Smooth muscle cell (in vitro differentiated cells): ENCODE measurements around the gene ALDH1A1. TPM values are rescaled to one million over a fixed set of nuclear protein-coding genes. Genes with fewer than 3 reads are reported as not detected.

Experiments used
- DNase-seq: peaks from one replicate; lab custom pipeline; 2025; ENCODE audit not compliant: unreplicated experiment; lab: John Stamatoyannopoulos, UW
- H2AFZ ChIP-seq: fragments of 200-600 bp; sonication (generic); 2 replicates; pipeline ENCODE4 v1.6.0; 2016; ENCODE audit warnings: antibody characterized with exemption, low read depth, mild to moderate bottlenecking
- H3F3A ChIP-seq: fragments of 200-600 bp; sonication (generic); 2 replicates; pipeline ENCODE4 v1.6.0; 2017; ENCODE audit warnings: antibody characterized with exemption, low read depth
- H3K27ac ChIP-seq: fragments of 200-600 bp; sonication (generic); 2 replicates; pipeline ENCODE4 v1.5.1; 2016; ENCODE audit warnings: low read depth, mild to moderate bottlenecking
- H3K27me3 ChIP-seq: fragments of 200-600 bp; sonication (generic); 2 replicates; pipeline ENCODE4 v1.6.1; 2016; ENCODE audit warnings: low read depth, mild to moderate bottlenecking
- H3K36me3 ChIP-seq: fragments of 200-600 bp; sonication (generic); 2 replicates; pipeline ENCODE4 v1.5.1; 2016; ENCODE audit warnings: low read depth
- H3K4me1 ChIP-seq: fragments of 200-600 bp; sonication (generic); 2 replicates; pipeline ENCODE4 v1.5.1; 2016; ENCODE audit warnings: low read depth
- H3K4me2 ChIP-seq: fragments of 200-600 bp; sonication (generic); 2 replicates; pipeline ENCODE4 v1.6.0; 2016; ENCODE audit warnings: mild to moderate bottlenecking
- H3K4me3 ChIP-seq: fragments of 200-600 bp; sonication (generic); 2 replicates; pipeline ENCODE4 v1.5.1; 2016; ENCODE audit warnings: mild to moderate bottlenecking
- H3K79me2 ChIP-seq: fragments of 200-600 bp; sonication (generic); 2 replicates; pipeline ENCODE4 v1.6.0; 2016; ENCODE audit warnings: low read depth, mild to moderate bottlenecking
- H3K9ac ChIP-seq: fragments of 200-600 bp; sonication (generic); 2 replicates; pipeline ENCODE4 v1.6.0; 2016; ENCODE audit warnings: low read depth
- H3K9me3 ChIP-seq: fragments of 200-600 bp; sonication (generic); replicated peaks from 2 replicates; pipeline ENCODE4 v1.5.1; 2016; ENCODE audit warnings: low read depth
- H4K20me1 ChIP-seq: fragments of 200-600 bp; sonication (generic); 2 replicates; pipeline ENCODE4 v1.6.0; 2016; ENCODE audit warnings: low read depth
- WGBS: methylation state at CpG from one replicate; pipeline ENCODE4 v1.1.7; 2016; ENCODE audit warnings: low lambda C conversion rate; 5-methylcytosine and 5-hydroxymethylcytosine counted together
- polyA plus RNA-seq: library from polyadenylated mRNA; unstranded; fragments of >200 nt; fragmentation: Nextera tagmentation; extraction: Ambion mirVana; gene quantifications from 2 replicates; pipeline ENCODE4 v1.2.1, GENCODE V29; 2016
- total RNA-seq: library from RNA; depleted of rRNA; stranded (reverse); fragments of >200 nt; gene quantifications from 2 replicates; pipeline ENCODE4 v1.2.3, GENCODE V29; 2014
- TF ChIP-seq, protein P1 (sequence below): fragments of 200-600 bp; sonication (generic); IDR thresholded peaks from 2 replicates; pipeline ENCODE4 v1.5.1; 2017; ENCODE audit warnings: borderline replicate concordance, mild to moderate bottlenecking, antibody characterized with exemption; ENCODE audit not compliant: insufficient read depth, poor library complexity, severe bottlenecking

The ALDH1A1 gene
- total and polyA plus RNA-seq, 2 experiments from 2014 or later = 0.07 to 0.09 TPM

DNA sequence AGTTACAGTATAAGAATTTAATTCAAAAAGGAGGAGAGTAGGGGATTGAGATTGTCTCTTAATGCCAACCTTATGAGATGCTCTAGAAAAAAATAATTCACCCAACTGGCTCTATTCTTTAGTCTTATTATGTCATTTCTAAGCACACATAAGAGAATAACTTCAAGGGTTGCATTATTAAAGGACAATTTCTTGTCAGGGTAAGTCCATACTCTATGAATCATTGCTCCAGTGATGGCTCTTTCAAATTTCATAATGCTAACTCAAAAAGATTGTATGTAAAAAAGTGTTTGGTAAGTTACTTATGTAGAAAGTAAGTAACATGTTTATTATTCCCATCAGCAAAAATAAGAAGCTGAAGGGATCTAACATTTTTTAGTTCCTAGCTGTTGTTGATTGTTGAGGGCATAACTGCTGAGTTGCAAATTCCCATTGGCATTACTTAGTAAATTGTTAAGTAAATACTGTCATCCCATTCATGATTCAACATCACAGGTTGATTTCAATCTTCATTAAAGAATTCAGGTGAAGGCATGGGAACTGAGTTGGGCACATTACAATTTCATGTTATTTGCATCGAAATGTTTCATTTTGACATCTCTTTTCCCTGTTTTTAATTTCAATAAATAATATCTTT is 28.6 kb downstream of the ALDH1A1 start:
- Histone ChIP-seq H3K27me3 (no peaks in the 10 kb centered on the region), H3K36me3 (no peaks in the 10 kb centered on the region), H3K9ac (no peak overlapping the region), H3K4me1 (no peaks in the 10 kb centered on the region), H3K27ac (no peak overlapping the region), H3K4me3 (no peak overlapping the region), H2AFZ (no peak overlapping the region), H3K79me2 (no peaks in the 10 kb centered on the region), H3K4me2 (no peak overlapping the region), H4K20me1 (no peaks in the 10 kb centered on the region), H3K9me3 (no peaks in the 10 kb centered on the region), H3F3A (no peaks in the 10 kb centered on the region)
- TF ChIP-seq, protein P1, sequence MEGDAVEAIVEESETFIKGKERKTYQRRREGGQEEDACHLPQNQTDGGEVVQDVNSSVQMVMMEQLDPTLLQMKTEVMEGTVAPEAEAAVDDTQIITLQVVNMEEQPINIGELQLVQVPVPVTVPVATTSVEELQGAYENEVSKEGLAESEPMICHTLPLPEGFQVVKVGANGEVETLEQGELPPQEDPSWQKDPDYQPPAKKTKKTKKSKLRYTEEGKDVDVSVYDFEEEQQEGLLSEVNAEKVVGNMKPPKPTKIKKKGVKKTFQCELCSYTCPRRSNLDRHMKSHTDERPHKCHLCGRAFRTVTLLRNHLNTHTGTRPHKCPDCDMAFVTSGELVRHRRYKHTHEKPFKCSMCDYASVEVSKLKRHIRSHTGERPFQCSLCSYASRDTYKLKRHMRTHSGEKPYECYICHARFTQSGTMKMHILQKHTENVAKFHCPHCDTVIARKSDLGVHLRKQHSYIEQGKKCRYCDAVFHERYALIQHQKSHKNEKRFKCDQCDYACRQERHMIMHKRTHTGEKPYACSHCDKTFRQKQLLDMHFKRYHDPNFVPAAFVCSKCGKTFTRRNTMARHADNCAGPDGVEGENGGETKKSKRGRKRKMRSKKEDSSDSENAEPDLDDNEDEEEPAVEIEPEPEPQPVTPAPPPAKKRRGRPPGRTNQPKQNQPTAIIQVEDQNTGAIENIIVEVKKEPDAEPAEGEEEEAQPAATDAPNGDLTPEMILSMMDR = no peak
- no peak for DNase-seq
- 93% methylated on average over 1 of the region's 1 CpG for WGBS

- DNase-seq = no peak
- Histone ChIP-seq H3K36me3 (no peaks in the 10 kb centered on the region), H4K20me1 (no peaks in the 10 kb centered on the region), H3K4me1 (no peaks in the 10 kb centered on the region), H3K27me3 (no peaks in the 10 kb centered on the region), H3F3A (no peaks in the 10 kb centered on the region), H3K4me3 (no peak overlapping the region), H3K27ac (no peak overlapping the region), H3K9me3 (no peaks in the 10 kb centered on the region), H3K9ac (no peak overlapping the region), H3K4me2 (no peak overlapping the region), H2AFZ (no peak overlapping the region), H3K79me2 (no peaks in the 10 kb centered on the region)
- TF ChIP-seq, protein P1 = no peak
- 89% methylated on average over 1 of the region's 1 CpG for WGBS
These were observed 29.8 kb downstream of the ALDH1A1 start for GRCh38 chr9:72923077-72923476.

DNA sequence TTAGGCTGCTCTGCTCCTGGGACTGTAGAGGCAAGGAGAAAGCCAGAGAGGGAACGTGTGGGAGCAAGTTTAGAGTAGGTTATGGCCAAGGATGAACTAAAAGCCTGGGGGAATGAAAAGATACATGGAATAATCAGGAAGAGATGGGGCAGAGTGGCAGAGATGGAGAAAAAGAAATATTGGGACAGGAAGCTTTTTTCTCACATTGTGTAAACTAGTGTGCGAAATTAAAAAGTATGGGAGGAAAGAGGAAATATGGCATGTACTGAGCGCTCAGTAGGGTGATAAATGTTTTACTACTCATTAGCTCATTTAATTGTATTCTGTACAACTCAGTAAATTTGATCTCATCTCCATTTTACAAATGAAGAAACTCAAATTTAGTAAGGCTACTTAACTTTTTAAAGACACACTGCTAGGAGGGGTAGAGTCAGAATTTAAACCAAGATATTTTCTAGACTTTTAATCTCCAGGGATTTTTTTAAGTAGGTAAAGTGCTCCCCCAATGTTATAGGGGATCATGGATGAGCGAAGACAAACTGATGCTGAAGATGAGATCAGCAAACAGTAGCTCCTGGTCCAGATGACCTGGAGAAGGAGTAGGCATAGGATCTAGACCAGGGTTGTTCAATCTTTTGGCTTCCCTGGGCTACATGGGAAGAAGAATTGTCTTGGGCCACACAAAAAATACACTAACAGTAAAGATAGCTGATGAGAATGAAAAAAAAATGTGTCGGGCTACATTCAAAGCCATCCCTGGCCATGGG is 30.8 kb downstream of the ALDH1A1 start:
- Histone ChIP-seq H3K27me3 (no peaks in the 10 kb centered on the region), H3F3A (no peaks in the 10 kb centered on the region), H2AFZ (no peak overlapping the region), H3K79me2 (no peaks in the 10 kb centered on the region), H3K9me3 (no peaks in the 10 kb centered on the region), H3K4me1 (no peaks in the 10 kb centered on the region), H3K36me3 (no peaks in the 10 kb centered on the region), H4K20me1 (no peaks in the 10 kb centered on the region), H3K27ac (no peak overlapping the region), H3K4me2 (no peak overlapping the region), H3K9ac (no peak overlapping the region), H3K4me3 (no peak overlapping the region)
- 90% methylated on average over 5 of the region's 5 CpGs for WGBS
- TF ChIP-seq, protein P1 = no peak
- DNase-seq = no peak
